Testis (tissue), 2 donors: ENCODE results near the gene CMTM4.

Source experiments
- CTCF ChIP-seq, 3 experiments: fragments of 450-650 bp in 2 of 3; fragments of 200-600 bp in 1 of 3; sonication (generic) in 1 of 3; IDR thresholded peaks; one replicate each; pipeline ENCODE4 v1.5.1; 2016 to 2019; ENCODE audit warnings: antibody characterized with exemption in 3 of 3, mild to moderate bottlenecking in 2 of 3, moderate library complexity in 1 of 3
- POLR2A ChIP-seq: fragments of 450-650 bp; IDR thresholded peaks from one replicate; pipeline ENCODE4 v1.6.1; 2017; ENCODE audit warnings: antibody characterized with exemption, mild to moderate bottlenecking, moderate library complexity

DNA sequence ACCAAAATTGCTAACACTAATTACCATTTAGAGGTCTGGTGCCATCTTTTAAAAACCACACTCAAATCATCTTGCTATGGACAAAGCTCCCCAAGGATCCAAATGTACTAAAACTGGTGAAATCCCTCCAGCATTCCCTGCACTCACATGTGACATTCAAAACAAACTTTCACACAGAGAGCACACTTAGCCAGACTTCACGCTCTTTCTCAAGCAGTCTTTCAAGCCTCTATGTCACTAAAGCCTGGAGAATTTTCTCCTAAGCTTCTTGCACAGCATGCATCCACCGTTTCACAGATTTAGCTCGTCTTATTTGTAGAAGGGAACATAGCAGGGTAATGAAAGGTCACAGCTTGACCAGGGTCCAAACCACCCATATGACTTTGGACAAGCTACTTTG is 72.8 kb downstream of the CMTM4 start:
- TF ChIP-seq POLR2A (no peak), CTCF (IDR thresholded peaks at IDR 0.05) (no peak)
